COR-L47 (cell line): ENCODE measurements around the gene NEK11.
"Not testable (repeated sequence)": the region's sequence is repeated elsewhere in the genome, so short reads cannot be mapped to it uniquely, and the experiment has no call there.

Experiments
- DNase-seq: peaks from one replicate; lab custom pipeline; 2025; lab: John Stamatoyannopoulos, UW

NEK11 gene

DNA sequence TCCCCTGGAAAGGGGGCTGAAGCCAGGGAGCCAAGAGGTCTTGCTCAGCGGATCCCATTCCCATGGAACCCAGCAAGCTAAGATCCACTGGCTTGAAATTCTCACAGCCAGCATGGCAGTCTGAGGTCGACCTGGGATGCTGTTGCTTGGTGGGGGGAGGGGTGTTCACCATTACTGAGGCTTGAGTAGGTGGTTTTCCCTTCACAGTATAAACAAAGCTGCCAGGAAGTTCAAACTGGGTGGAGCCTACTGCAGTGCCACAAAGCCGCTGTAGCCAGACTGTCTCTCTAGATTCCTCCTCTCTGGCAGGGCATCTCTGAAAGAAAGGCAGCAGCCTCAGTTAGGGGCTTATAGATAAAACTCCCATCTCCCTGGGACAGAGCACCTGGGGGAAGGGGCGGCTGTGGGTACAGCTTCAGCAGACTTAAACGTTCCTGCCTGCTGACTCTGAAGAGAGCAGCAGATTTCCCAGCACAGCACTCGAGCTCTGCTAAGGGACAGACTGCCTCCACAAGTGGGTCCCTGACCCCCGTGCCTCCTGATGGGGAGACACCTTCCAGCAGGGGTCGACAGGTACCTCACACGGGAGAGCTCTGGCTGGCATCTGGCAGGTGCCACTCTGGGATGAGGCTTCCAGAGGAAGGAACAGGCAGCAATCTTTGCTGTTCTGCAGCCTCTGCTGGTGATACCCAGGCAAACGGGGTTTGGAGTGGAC lies 15.8 kb downstream of the NEK11 start:
- DNase-seq = not testable (repeated sequence)

GRCh38 chr3:131047582-131047981 lies 20.9 kb downstream of the NEK11 start:
- DNase-seq = no peak

- DNase-seq = no peak
These were observed 21.4 kb downstream of the NEK11 start for GRCh38 chr3:131048030-131048429.

- peak; percentile 27 for DNase-seq
These were observed 23.3 kb downstream of the NEK11 start for GRCh38 chr3:131050001-131050400.

DNA sequence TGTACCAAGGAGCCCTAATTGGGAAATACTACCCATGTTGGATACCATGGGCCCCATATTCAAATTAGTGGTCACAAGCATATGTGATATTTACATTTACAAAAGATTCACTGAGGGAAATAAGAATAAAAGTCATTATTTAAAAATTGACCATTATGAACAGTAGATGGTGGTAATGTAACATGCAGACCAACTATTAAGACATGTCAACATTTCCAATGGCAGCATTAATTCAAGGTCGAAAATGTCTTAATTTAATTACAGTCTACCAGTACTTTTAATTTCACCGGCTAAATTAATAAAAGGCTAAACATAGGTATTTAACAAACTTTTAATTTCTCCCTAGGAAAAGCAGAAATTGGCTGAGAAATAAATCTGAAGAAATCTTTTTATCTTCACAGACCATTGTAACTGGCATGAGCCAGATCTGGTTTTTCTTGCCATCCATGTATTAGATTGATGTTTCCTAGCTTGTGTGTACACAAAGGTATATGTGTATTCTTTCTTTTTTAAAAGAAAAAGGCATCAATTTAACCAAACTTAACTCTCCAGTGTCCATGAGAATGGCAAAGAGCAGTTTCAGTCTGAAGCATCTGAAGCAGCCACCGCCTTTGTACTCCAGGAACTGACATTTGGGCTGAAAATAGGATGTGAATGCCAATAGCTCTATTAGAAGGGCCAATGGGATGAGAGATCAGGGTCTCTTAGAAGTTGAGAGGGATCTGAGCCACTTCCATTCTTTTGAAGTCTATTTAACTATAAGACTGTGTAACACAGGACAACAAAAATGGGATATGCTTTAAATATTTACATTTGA lies 26.6 kb downstream of the NEK11 start:
- peak; percentile 22 for DNase-seq

DNA sequence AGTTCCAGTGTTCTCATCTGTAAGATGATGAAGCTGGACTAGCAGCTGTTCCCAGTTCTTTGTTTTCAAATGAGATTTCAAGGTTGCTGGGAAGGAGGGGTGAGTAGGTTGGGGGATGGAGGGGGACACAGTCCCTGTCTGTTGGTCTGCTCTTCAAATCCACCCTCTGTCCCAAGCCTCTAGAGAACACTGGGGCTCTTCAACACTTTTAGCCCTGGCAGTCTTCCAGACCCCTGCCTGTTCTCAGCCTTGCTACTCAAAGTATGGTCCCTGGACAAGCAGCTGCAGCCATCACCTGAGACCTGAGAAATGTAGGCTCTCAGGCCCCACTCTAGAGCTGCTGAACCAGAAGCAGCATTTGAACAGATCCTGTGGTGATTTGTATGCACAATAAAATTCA lies 41.3 kb downstream of the NEK11 start:
- DNase-seq = no peak

GRCh38 chr3:131072099-131072559 lies 45.5 kb downstream of the NEK11 start:
- no peak for DNase-seq

DNA sequence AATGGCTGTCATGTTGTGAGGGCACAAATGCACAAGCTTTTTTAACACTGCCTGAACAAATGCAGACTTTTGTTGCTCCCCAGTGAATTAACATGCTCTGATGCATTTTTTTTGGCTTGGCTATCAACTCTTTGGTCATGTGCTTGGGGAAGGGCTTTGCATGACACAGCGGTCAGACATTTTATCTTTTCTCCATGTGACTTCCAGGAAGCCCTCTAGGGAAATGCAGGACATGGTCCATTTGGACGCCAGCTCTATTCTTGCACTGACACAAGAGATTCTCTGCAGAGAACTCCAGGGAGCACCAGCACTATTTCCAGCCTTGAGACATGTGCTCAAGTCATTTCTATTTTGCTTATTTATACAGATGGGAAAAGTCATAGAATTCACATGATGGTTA lies 46.2 kb downstream of the NEK11 start:
- DNase-seq = no peak

DNA sequence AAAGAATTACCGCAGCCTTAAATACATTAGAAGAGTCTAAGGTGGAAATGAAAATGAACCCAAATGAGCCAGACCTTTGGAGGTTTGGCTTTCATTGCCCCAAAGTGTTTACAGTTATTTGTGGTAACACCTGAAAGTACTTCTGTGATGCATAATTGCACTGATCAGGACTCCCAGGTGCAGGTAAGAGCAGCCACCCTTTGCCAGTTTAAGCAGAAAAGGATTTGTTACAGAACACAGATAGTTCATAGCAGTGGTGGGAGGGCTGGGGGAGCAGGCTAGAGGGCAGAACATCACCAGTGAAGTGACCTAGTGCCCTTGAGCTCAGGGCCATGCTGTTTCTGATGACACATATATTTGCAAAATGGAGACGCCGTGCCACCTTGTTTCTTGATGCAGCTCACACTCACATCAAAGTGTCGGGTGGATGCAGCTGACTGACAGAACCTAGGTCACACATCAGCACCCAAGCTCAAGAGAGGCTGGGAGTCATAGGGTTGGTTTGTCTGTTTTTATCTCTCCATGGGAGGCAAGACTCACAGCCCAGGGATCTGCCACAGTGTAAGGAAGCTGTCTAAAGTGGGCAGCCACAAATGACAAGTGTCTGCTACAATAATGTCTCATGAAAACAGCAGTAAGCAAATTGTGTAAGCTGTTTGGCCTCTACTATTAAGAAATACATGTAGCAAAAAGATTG lies 49.1 kb downstream of the NEK11 start:
- no peak for DNase-seq

DNA sequence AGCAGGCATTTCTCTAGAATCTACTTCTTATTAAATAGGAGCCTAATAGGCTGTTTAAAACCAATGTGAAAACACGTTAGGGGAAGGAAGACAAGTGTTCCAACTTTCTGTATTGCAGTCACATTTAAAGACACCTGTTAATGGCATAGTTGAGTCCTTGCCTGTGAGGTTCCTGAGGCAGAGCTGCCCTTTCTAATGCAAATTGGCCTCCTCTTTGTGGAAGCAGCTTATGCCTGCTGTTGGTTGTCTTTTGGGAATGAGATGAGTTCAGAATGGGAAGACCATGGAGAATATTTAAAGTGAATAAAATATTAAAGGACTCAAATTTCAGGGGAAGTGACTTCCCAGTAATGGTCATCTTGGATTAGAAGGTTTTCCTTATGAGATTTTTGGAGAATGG lies 51.2 kb downstream of the NEK11 start:
- no peak for DNase-seq

DNA sequence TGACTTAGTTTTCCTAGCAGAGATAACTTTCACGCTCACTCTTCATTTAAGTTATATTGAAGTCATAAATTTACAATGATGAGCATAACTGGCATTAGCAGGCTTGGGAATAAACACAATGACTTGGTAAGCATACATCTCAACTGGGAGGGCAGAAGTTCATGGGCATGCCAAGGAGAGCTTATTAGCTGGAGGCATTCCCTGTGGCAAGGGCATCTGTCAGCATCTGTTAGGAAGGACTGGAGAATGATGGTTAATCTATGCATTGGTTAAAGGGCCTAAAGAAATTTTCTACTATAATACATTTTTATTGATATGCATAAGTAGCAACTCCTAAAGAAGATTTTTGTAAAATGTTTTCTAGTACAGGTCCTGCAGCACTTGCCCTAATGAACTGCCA lies 52.4 kb downstream of the NEK11 start:
- DNase-seq = no peak

- DNase-seq = no peak
These were observed 54.5 kb downstream of the NEK11 start for GRCh38 chr3:131081224-131081623.

GRCh38 chr3:131082246-131082645 lies 55.6 kb downstream of the NEK11 start:
- no peak for DNase-seq

DNA sequence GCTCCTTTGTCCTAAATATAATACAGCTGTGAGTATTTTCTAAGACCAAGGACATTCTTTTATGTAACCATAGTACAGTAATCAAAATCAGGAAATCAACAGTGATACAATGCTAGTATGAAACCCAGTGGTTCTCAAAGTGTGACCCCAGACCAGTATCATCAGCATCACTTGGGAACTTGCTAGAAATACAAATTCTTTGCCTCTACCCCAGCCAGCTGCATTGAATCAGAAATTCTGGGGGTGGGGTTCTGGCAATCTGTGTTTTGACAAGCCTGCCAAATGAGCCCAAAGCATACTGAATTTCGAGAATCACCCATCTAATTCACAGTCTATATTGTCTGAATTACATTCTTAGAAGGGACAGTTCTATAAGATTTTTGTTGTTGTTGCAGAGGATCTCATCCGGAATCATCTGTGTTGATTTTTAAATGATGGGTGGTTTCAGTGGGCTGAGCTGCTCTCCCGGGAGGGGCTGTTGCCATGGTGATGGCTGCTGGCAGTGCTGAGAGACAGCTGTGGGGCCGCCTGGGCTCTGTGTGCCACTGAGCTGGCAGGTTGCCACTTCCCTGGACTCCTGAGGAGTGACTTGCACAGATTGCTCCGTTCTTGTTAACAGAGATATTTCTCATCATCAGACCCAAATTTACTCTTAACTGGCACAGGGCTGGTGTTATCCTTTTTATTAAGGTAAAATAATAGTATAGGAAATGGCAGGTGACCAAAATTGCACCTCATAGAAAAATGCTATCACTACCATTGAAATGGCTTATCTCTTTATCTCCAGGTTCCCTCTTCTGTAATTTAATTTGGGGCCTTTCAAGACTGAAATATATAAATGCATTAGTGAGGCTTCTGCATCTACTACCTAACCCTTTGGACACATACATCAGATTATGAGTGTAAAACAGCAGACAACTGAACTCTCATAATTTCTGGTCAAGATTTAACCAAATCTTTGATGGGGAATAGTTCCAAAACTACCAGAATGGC lies 56.5 kb downstream of the NEK11 start:
- peak; percentile 99 for DNase-seq

DNA sequence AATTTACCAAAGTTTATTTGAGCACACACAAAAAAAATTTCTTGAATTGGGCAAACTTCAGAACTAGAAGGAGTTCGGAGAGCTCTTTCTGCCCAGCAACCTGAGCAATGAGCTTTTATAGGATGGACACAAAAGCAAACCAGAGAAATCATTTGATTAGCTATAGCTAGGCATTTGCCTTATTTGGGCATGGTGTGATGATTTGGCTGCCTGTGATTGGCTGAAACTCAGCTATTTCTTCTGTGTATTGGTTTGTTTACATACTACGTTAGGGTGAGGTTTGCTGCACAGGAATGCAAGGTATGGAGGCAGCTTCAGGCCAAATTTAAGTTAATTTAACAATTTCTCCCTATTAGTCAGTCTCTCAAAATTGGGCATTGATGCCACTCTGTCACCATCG lies 65.1 kb downstream of the NEK11 start:
- DNase-seq = no peak

GRCh38 chr3:131107637-131108433 lies 81.2 kb downstream of the NEK11 start:
- no peak for DNase-seq

DNA sequence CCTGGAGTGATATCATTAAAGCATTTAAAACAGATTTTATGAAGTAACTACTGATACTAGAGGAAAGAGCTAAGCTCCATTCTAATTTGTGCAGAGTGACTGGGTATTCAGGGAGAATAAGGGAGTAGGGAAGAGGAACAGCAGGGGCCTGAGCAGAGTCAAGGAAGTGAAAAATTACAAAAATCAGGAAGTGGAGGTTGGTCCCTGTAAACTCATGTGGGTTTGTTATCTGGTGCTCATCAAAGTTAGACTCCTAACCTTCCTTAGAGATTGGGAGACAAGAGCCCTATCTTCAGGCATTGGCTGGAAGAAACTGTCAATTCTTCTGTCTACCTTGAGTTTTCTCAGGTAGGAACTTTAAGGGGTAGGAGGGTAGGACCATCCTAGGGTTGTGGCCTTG lies 82.5 kb downstream of the NEK11 start:
- DNase-seq = no peak

DNA sequence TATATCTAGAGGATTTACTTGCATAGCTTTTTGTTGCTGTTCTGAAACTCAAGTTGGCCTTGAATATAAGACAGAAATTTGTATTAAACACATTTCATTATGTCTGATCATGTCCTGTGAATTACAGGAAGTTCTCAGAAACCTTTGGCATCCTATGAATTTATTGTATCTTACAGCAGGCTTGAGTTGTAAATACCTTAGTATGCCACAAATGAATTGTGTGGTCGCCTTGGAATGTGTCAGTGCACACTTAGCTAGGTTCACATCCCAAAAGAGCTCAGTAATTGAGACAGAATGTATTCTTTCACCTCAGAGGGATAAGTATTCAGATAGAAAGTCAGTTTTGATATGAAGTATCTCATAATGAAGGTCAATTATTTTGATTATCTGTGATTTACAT lies 83.4 kb downstream of the NEK11 start:
- DNase-seq = no peak

- DNase-seq = no peak
These were observed 87.6 kb downstream of the NEK11 start for GRCh38 chr3:131114256-131114655.

GRCh38 chr3:131125684-131126083 lies 99.0 kb downstream of the NEK11 start:
- DNase-seq = no peak

- DNase-seq = no peak
These were observed 114.2 kb downstream of the NEK11 start for GRCh38 chr3:131140891-131141290.
